Effector memory CD4-positive, alpha-beta T cell (primary cell): ENCODE measurements around the gene WNT9A.
A peak's percentile ranks its signal among the peaks of the same experiment; 100 is the strongest.

Experiments
- DNase-seq, 3 donors: peaks; one replicate each; pipeline ENCODE4 v3.0.0-alpha.2; 2020
- H3K27ac ChIP-seq: 2 replicates; pipeline ENCODE4 v1.7.0; 2013; ENCODE audit warnings: mild to moderate bottlenecking, low read length, moderate library complexity; ENCODE audit not compliant: insufficient read depth, poor library complexity, severe bottlenecking
- H3K27me3 ChIP-seq: replicated peaks from 2 replicates; pipeline ENCODE4 v1.7.0; 2013; ENCODE audit warnings: mild to moderate bottlenecking, low read length; ENCODE audit not compliant: insufficient read depth, control insufficient read depth, poor library complexity, severe bottlenecking
- H3K36me3 ChIP-seq: 2 replicates; pipeline ENCODE4 v1.7.0; 2013; ENCODE audit warnings: mild to moderate bottlenecking, low read length, moderate library complexity; ENCODE audit not compliant: control insufficient read depth, insufficient read depth
- H3K4me1 ChIP-seq: 2 replicates; pipeline ENCODE4 v1.7.0; 2013; ENCODE audit warnings: low read length, mild to moderate bottlenecking; ENCODE audit not compliant: control insufficient read depth, insufficient read depth, poor library complexity, severe bottlenecking
- H3K4me3 ChIP-seq: 2 replicates; pipeline ENCODE4 v1.7.0; 2013; ENCODE audit warnings: low read length, low read depth, mild to moderate bottlenecking; ENCODE audit not compliant: insufficient read depth, poor library complexity, severe bottlenecking
- H3K9me3 ChIP-seq: 2 replicates; pipeline ENCODE4 v1.7.0; 2013; ENCODE audit warnings: mild to moderate bottlenecking, low read length, moderate library complexity; ENCODE audit not compliant: control insufficient read depth

WNT9A gene

GRCh38 chr1:227889047-227889862 is 58.5 kb downstream of the WNT9A start:
- H3K27me3 ChIP-seq = no peaks in the 10 kb centered on the region
- H3K36me3 ChIP-seq = no peaks in the 10 kb centered on the region
- no peak overlapping the region for H3K4me3 ChIP-seq
- H3K9me3 ChIP-seq = no peaks in the 10 kb centered on the region
- H3K27ac ChIP-seq = no peak overlapping the region
- peaks cover 43% of the 10 kb centered on the region for H3K4me1 ChIP-seq
- no peak for DNase-seq

GRCh38 chr1:227888404-227889046 is 59.2 kb downstream of the WNT9A start:
- peaks cover 46% of the 10 kb centered on the region for H3K4me1 ChIP-seq
- DNase-seq = no peak
- H3K27ac ChIP-seq = peak overlapping the region; percentile 53

GRCh38 chr1:227887697-227888403 is 59.9 kb downstream of the WNT9A start:
- peak overlapping the region; percentile 53 for H3K27ac ChIP-seq
- H3K4me3 ChIP-seq = peak overlapping the region; percentile 53
- DNase-seq = peak in 1 of 3 donors; percentile 22
- no peaks in the 10 kb centered on the region for H3K36me3 ChIP-seq
- no peaks in the 10 kb centered on the region for H3K27me3 ChIP-seq
- H3K9me3 ChIP-seq = no peaks in the 10 kb centered on the region
- H3K4me1 ChIP-seq = peaks cover 46% of the 10 kb centered on the region

More at GRCh38 chr1:227888404-227889046, 59.2 kb downstream of the WNT9A start:
- Histone ChIP-seq H3K9me3 (no peaks in the 10 kb centered on the region), H3K27me3 (no peaks in the 10 kb centered on the region), H3K36me3 (no peaks in the 10 kb centered on the region), H3K4me3 (no peak overlapping the region)

GRCh38 chr1:227886993-227887696 is 60.6 kb downstream of the WNT9A start:
- DNase-seq = peak in 1 of 3 donors; percentile 27
- Histone ChIP-seq H3K36me3 (no peaks in the 10 kb centered on the region), H3K9me3 (no peaks in the 10 kb centered on the region), H3K27ac (peak overlapping the region; percentile 53), H3K4me3 (peak overlapping the region; percentile 53), H3K4me1 (peaks cover 43% of the 10 kb centered on the region), H3K27me3 (no peaks in the 10 kb centered on the region)

GRCh38 chr1:227886503-227886961 is 61.2 kb downstream of the WNT9A start:
- H3K4me3 ChIP-seq = peak overlapping the region; percentile 53
- no peaks in the 10 kb centered on the region for H3K9me3 ChIP-seq
- no peak for DNase-seq
- peaks cover 43% of the 10 kb centered on the region for H3K4me1 ChIP-seq
- H3K27me3 ChIP-seq = no peaks in the 10 kb centered on the region
- peak overlapping the region; percentile 53 for H3K27ac ChIP-seq
- H3K36me3 ChIP-seq = no peaks in the 10 kb centered on the region

GRCh38 chr1:227885648-227886502 is 61.9 kb downstream of the WNT9A start:
- no peak for DNase-seq
- Histone ChIP-seq H3K27me3 (no peaks in the 10 kb centered on the region), H3K36me3 (no peaks in the 10 kb centered on the region), H3K9me3 (no peaks in the 10 kb centered on the region), H3K4me3 (peak overlapping the region; percentile 37), H3K27ac (peak overlapping the region; percentile 40), H3K4me1 (peaks cover 43% of the 10 kb centered on the region)

GRCh38 chr1:227885135-227885647 is 62.5 kb downstream of the WNT9A start:
- peak overlapping the region; percentile 37 for H3K4me3 ChIP-seq
- peak overlapping the region; percentile 40 for H3K27ac ChIP-seq
- no peaks in the 10 kb centered on the region for H3K9me3 ChIP-seq
- no peak for DNase-seq
- H3K4me1 ChIP-seq = peaks cover 43% of the 10 kb centered on the region
- no peaks in the 10 kb centered on the region for H3K36me3 ChIP-seq
- H3K27me3 ChIP-seq = no peaks in the 10 kb centered on the region

- peak overlapping the region; percentile 40 for H3K27ac ChIP-seq
- no peak overlapping the region for H3K4me3 ChIP-seq
- no peak for DNase-seq
- H3K36me3 ChIP-seq = no peaks in the 10 kb centered on the region
- no peaks in the 10 kb centered on the region for H3K27me3 ChIP-seq
- H3K9me3 ChIP-seq = no peaks in the 10 kb centered on the region
- H3K4me1 ChIP-seq = peaks cover 43% of the 10 kb centered on the region
These were observed 63.2 kb downstream of the WNT9A start for GRCh38 chr1:227884370-227885134.
